ENCODE data around the gene FRMD3. TPM values are rescaled to one million over a fixed set of nuclear protein-coding genes. Genes with fewer than 3 reads are reported as not detected.

The FRMD3 gene
- total RNA-seq, 1 experiment from 2014 or later, result 1.4 TPM

DNA sequence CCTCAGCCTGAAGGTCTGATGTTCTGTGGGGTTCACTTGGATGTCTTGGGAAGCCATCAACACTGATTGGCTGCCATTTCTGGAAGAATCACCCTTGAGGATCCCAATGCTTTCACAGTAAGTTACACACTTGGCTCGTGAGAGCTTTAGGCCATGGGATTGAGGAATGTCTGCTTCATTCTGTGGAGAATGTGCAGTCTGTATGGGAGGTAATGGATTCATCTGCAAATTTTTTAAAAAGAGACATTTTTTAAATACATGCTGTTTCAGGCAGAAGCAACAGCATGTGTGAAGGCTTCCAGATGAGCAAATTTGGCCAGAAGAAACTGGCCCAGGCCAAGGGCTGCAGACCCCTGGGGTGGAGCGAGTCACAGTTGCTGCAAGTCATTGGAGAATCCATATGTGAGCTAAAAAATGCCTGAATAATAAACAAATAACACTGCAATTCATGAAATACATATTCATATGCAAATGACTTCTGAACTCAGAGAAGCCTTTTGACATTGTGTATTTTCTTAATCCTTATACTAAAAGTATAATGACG lies 328.9 kb downstream of the FRMD3 start:
- H3K27me3 Mint-ChIP-seq (ENCODE audit: low read depth), result no peaks in the 10 kb centered on the region; the same call in 1 of the 2 replicates

DNA sequence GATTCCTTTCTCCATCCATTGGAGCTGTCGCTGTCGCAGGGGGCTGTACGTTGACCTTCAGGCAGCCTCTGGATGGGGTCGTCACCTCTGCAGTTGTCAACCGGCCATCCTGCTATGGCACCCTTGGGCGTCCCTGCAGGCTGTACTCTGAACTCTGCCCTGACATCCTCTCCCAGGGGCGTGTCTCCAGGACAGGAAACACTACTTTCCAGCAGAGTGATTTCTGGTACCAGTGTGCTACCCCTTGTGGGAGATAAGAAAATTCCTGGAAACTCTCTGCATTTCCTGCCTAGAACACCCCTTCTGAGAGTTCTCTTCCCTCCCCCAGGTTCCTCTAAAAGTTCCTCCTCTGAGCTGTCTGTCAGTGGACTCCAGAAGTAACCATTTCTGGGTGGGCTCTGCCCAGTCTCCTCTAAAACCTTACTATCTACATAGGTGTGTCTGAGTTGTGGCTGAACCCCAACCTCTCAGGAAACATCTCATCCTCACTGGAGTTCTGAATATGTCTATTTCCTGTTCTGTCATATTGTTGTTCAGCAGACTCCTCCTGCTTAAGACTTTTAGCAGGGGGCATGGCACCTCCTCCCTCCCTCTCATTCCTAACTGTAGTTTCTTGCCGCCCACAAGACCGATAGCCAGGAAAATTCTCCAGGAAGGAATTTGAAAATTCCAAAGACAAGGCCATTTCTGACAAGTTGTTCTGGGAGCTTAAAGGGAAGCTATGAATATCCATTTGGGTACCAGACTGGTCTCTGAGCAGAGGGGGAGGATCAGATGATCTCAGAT lies 329.9 kb downstream of the FRMD3 start:
- Mint-ChIP-seq H3K27me3 (ENCODE audit: low read depth) (no peaks in the 10 kb centered on the region), H3K27ac (no peak overlapping the region), H3K4me1 (0 out of 2 replicates have a peak, but pooled peaks cover 4% of the 10 kb centered on the region), H3K36me3 (no peaks in the 10 kb centered on the region), H3K9me3 (no peaks in the 10 kb centered on the region; the same call in 1 of the 2 replicates), H3K4me3 (no peak overlapping the region)
- ChIA-PET POLR2A (interaction anchor here (0.6 kb wide), 1 partner anchor 15 kb away, joined by 3 read pairs; no protein-coding TSS in a partner anchor), CTCF (no interaction called here)
- TF ChIP-seq SMAD3 (CRISPR knock-in tag; IDR thresholded peaks at IDR 0.05; ENCODE audit: borderline replicate concordance), result no peak
- TF ChIP-seq, protein P1, sequence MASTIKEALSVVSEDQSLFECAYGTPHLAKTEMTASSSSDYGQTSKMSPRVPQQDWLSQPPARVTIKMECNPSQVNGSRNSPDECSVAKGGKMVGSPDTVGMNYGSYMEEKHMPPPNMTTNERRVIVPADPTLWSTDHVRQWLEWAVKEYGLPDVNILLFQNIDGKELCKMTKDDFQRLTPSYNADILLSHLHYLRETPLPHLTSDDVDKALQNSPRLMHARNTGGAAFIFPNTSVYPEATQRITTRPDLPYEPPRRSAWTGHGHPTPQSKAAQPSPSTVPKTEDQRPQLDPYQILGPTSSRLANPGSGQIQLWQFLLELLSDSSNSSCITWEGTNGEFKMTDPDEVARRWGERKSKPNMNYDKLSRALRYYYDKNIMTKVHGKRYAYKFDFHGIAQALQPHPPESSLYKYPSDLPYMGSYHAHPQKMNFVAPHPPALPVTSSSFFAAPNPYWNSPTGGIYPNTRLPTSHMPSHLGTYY (CRISPR knock-in tag; IDR thresholded peaks at IDR 0.05), result no peak
- TF ChIP-seq, protein P2, sequence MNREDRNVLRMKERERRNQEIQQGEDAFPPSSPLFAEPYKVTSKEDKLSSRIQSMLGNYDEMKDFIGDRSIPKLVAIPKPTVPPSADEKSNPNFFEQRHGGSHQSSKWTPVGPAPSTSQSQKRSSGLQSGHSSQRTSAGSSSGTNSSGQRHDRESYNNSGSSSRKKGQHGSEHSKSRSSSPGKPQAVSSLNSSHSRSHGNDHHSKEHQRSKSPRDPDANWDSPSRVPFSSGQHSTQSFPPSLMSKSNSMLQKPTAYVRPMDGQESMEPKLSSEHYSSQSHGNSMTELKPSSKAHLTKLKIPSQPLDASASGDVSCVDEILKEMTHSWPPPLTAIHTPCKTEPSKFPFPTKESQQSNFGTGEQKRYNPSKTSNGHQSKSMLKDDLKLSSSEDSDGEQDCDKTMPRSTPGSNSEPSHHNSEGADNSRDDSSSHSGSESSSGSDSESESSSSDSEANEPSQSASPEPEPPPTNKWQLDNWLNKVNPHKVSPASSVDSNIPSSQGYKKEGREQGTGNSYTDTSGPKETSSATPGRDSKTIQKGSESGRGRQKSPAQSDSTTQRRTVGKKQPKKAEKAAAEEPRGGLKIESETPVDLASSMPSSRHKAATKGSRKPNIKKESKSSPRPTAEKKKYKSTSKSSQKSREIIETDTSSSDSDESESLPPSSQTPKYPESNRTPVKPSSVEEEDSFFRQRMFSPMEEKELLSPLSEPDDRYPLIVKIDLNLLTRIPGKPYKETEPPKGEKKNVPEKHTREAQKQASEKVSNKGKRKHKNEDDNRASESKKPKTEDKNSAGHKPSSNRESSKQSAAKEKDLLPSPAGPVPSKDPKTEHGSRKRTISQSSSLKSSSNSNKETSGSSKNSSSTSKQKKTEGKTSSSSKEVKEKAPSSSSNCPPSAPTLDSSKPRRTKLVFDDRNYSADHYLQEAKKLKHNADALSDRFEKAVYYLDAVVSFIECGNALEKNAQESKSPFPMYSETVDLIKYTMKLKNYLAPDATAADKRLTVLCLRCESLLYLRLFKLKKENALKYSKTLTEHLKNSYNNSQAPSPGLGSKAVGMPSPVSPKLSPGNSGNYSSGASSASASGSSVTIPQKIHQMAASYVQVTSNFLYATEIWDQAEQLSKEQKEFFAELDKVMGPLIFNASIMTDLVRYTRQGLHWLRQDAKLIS (CRISPR knock-in tag; IDR thresholded peaks at IDR 0.05; ENCODE audit: borderline replicate concordance), result no peak
- TF ChIP-seq, protein P3, sequence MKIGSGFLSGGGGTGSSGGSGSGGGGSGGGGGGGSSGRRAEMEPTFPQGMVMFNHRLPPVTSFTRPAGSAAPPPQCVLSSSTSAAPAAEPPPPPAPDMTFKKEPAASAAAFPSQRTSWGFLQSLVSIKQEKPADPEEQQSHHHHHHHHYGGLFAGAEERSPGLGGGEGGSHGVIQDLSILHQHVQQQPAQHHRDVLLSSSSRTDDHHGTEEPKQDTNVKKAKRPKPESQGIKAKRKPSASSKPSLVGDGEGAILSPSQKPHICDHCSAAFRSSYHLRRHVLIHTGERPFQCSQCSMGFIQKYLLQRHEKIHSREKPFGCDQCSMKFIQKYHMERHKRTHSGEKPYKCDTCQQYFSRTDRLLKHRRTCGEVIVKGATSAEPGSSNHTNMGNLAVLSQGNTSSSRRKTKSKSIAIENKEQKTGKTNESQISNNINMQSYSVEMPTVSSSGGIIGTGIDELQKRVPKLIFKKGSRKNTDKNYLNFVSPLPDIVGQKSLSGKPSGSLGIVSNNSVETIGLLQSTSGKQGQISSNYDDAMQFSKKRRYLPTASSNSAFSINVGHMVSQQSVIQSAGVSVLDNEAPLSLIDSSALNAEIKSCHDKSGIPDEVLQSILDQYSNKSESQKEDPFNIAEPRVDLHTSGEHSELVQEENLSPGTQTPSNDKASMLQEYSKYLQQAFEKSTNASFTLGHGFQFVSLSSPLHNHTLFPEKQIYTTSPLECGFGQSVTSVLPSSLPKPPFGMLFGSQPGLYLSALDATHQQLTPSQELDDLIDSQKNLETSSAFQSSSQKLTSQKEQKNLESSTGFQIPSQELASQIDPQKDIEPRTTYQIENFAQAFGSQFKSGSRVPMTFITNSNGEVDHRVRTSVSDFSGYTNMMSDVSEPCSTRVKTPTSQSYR (CRISPR knock-in tag; IDR thresholded peaks at IDR 0.05), result no peak
- TF ChIP-seq, protein P4, sequence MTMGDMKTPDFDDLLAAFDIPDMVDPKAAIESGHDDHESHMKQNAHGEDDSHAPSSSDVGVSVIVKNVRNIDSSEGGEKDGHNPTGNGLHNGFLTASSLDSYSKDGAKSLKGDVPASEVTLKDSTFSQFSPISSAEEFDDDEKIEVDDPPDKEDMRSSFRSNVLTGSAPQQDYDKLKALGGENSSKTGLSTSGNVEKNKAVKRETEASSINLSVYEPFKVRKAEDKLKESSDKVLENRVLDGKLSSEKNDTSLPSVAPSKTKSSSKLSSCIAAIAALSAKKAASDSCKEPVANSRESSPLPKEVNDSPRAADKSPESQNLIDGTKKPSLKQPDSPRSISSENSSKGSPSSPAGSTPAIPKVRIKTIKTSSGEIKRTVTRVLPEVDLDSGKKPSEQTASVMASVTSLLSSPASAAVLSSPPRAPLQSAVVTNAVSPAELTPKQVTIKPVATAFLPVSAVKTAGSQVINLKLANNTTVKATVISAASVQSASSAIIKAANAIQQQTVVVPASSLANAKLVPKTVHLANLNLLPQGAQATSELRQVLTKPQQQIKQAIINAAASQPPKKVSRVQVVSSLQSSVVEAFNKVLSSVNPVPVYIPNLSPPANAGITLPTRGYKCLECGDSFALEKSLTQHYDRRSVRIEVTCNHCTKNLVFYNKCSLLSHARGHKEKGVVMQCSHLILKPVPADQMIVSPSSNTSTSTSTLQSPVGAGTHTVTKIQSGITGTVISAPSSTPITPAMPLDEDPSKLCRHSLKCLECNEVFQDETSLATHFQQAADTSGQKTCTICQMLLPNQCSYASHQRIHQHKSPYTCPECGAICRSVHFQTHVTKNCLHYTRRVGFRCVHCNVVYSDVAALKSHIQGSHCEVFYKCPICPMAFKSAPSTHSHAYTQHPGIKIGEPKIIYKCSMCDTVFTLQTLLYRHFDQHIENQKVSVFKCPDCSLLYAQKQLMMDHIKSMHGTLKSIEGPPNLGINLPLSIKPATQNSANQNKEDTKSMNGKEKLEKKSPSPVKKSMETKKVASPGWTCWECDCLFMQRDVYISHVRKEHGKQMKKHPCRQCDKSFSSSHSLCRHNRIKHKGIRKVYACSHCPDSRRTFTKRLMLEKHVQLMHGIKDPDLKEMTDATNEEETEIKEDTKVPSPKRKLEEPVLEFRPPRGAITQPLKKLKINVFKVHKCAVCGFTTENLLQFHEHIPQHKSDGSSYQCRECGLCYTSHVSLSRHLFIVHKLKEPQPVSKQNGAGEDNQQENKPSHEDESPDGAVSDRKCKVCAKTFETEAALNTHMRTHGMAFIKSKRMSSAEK (CRISPR knock-in tag; IDR thresholded peaks at IDR 0.05; ENCODE audit: borderline replicate concordance), result no peak
- no peak for TF ChIP-seq NFATC4 (CRISPR knock-in tag; IDR thresholded peaks at IDR 0.05)
- no peak for TF ChIP-seq ZNF423 (CRISPR knock-in tag; IDR thresholded peaks at IDR 0.05)
- ATAC-seq, result no peak
- DNase-seq (ENCODE audit: low spot score), result no peak

More for the DNA sequence above, 328.9 kb downstream of the FRMD3 start:
- ATAC-seq (no peak), DNase-seq (ENCODE audit: low spot score) (no peak)
- POLR2A ChIA-PET, result no interaction called here
- H3K4me3 Mint-ChIP-seq, result no peak overlapping the region
- CTCF ChIA-PET, result interaction anchor here (0.6 kb wide), 1 partner anchor 384 kb away, joined by 3 read pairs; no protein-coding TSS in a partner anchor
- H3K27ac Mint-ChIP-seq, result no peak overlapping the region
- no peak for TF ChIP-seq EMX1 (CRISPR knock-in tag; IDR thresholded peaks at IDR 0.05)
- no peak for TF ChIP-seq GRHL2 (CRISPR knock-in tag; IDR thresholded peaks at IDR 0.05; ENCODE audit: insufficient replicate concordance, severe bottlenecking)
- no peak for TF ChIP-seq ZNF317 (CRISPR knock-in tag; IDR thresholded peaks at IDR 0.05; ENCODE audit: borderline replicate concordance, low read depth)
- H3K9me3 Mint-ChIP-seq, result no peaks in the 10 kb centered on the region
- H3K4me1 Mint-ChIP-seq, result 0 out of 2 replicates have a peak, but pooled peaks cover 4% of the 10 kb centered on the region
- H3K36me3 Mint-ChIP-seq, result no peaks in the 10 kb centered on the region

Measured in WTC11 (cell line).